MG63 (cell line): ENCODE data around the gene HLCS. TPM values are rescaled to one million over a fixed set of nuclear protein-coding genes. Genes with fewer than 3 reads are reported as not detected.
A peak's percentile ranks its signal among the peaks of the same experiment; 100 is the strongest.
"Not testable (repeated sequence)": the region's sequence is repeated elsewhere in the genome, so short reads cannot be mapped to it uniquely, and the experiment has no call there.

ENCODE experiments used
- DNase-seq: peaks from one replicate; pipeline ENCODE4 v3.0.0-alpha.2; 2020
- H3K27me3 ChIP-seq: fragments of 250-450 bp; sonication (Bioruptor Pico); 2 replicates; pipeline ENCODE4 v1.5.1; 2020; ENCODE audit warnings: mild to moderate bottlenecking, moderate library complexity
- H3K36me3 ChIP-seq: fragments of 250-450 bp; sonication (Bioruptor Pico); 2 replicates; pipeline ENCODE4 v1.5.1; 2020; ENCODE audit warnings: mild to moderate bottlenecking, moderate library complexity
- H3K4me3 ChIP-seq: fragments of 250-450 bp; sonication (Bioruptor Pico); 2 replicates; pipeline ENCODE4 v1.5.1; 2020; ENCODE audit warnings: mild to moderate bottlenecking, moderate library complexity
- H3K9me3 ChIP-seq: fragments of 250-450 bp; sonication (Bioruptor Pico); 2 replicates; pipeline ENCODE4 v1.5.1; 2020; ENCODE audit warnings: mild to moderate bottlenecking, moderate library complexity
- total RNA-seq: library from RNA; depleted of rRNA; stranded (reverse); fragments of >200 nt; shearing (Covaris generic); gene quantifications from 2 replicates; pipeline ENCODE4 v1.2.3, GENCODE V29; 2014; ENCODE audit warnings: low replicate concordance

Gene HLCS
- total RNA-seq, 1 experiment from 2014 or later, result 5.2 TPM

DNA sequence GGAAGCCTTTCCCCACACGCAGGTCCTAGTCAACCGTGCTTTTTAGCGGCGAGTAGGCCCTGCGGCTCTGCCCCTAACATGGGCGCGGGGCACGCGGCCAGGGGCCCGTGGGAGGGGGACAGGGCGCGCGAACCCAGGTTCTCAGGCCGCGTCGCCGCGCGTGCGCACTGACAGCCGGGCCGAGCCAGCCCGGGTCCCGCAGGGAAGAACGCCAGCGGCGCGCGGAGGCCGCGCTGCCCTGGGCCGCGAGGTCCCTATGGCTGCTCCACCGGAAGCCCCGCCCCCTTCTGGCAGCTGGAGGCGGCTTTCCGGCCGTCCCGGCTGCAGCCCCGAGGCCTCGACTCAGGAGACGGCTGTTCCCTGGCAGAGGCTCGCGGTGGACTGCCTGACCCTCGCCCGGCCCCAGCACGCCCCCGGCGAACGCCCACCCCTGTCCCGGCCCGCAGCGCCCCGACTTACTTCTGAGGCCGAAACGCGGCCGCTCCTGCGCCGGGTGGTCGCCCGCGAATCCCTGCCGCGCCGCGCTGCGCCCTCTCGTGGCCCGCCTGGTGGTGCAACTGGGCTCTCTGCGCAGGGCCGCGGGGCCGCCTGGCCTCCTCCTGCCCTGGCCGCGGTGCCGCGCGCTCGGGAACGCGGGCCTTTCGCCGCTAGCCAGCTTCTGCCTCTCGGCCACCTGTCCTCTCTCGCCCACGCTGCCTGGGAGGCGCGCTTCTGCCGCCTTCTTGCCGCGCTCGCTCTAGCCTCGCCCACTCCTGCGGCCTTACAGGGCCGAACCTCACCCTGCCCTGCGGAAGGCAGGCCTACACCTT lies 23.4 kb upstream of the HLCS start:
- peak; percentile 95 for DNase-seq
- Histone ChIP-seq H3K4me3 (peak overlapping the region; percentile 73), H3K36me3 (no peaks in the 10 kb centered on the region), H3K9me3 (no peaks in the 10 kb centered on the region), H3K27me3 (no peaks in the 10 kb centered on the region)

DNA sequence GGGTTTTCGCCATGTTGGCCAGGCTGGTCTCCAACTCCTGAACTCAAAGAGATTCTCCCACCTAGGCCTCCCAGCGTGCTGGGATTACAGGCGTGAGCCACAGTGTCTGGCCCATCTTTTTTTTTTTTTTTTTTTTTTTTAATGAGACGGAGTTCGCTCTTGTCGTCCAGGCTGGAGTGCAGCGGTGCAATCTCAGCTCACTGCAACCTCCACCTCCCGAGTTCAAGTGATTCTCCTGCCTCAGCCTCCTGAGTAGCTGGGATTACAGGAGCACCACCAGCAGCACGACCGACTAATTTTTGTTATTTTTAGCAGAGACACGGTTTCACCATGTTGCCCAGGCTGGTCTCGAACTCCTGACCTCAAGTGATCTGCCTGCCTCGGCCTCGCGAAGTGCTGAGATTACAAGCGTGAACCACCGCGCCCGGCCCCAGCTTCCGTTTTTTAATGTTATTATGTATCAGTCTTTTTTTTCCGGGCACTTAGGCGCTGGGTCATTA lies 22.8 kb upstream of the HLCS start:
- H3K27me3 ChIP-seq, DNase-seq, H3K36me3 ChIP-seq, H3K9me3 ChIP-seq: not testable (repeated sequence)
- H3K4me3 ChIP-seq, result peak overlapping the region; percentile 73

DNA sequence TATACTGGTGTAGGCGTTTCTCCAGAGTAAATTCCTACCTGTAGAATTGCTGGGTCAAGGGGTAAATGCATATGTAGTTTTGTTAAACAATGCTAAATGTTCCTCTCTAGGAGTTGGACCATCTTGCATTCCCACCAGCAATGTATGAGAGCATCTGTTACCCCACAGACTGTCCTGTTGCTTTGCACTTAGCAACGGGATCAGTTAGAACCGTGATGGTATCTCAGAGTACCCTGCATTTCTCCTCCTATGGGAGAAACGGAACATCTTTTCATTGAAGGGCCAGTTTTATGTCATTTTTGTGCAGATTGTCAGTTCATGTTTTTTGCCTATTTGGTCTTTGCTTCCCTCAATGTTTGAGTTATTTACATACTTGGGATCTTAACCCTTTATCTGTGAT lies 22.1 kb upstream of the HLCS start:
- H3K4me3 ChIP-seq, result no peak overlapping the region
- no peak for DNase-seq

GRCh38 chr21:36987845-36988244 lies 21.4 kb upstream of the HLCS start:
- no peaks in the 10 kb centered on the region for H3K9me3 ChIP-seq
- DNase-seq, result no peak
- H3K4me3 ChIP-seq, result no peak overlapping the region
- H3K27me3 ChIP-seq, result no peaks in the 10 kb centered on the region
- no peaks in the 10 kb centered on the region for H3K36me3 ChIP-seq

More for the DNA sequence above, 22.1 kb upstream of the HLCS start:
- Histone ChIP-seq H3K9me3 (no peaks in the 10 kb centered on the region), H3K36me3 (no peaks in the 10 kb centered on the region), H3K27me3 (no peaks in the 10 kb centered on the region)

DNA sequence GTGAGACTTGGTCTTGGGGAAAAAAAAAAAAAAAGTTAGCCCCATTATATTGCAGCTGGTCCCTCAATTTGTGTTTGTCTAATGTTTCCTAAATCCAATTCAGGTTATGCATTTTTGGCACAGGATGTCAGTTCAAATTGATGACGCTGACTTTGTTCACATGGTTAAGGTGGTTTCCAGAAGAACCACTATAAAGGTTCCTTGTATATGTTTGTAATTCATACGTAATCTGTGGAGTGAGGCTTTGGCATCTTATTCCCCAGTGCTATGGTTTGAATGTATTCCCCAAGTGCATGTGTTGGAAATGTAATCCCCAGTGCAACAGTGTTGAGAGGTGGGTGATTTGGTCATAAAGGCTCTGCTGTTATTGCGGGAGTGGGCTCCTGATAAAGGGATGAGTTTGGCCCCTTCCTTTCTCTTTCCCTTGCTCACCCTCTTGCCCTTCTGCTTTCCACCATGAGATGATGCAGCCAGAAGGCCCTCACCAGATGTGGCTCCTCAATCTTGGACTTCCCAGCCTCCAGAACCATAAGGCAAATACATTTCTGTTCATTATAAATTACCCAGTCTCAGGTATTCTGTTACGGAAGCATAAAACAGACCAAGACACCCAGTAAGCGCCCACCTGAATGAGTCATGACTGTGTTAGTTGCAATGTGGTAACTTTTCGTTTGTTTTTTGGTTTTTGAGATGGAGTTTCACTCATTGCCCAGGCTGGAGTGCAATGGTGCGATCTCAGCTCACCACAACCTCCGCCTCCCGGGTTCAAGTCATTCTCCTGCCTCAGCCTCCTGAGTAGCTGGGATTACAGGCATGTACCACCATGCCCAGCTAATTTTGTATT lies 19.5 kb upstream of the HLCS start:
- Histone ChIP-seq H3K36me3 (no peaks in the 10 kb centered on the region), H3K9me3 (no peaks in the 10 kb centered on the region), H3K27me3 (no peaks in the 10 kb centered on the region), H3K4me3 (no peak overlapping the region)
- DNase-seq, result no peak

DNA sequence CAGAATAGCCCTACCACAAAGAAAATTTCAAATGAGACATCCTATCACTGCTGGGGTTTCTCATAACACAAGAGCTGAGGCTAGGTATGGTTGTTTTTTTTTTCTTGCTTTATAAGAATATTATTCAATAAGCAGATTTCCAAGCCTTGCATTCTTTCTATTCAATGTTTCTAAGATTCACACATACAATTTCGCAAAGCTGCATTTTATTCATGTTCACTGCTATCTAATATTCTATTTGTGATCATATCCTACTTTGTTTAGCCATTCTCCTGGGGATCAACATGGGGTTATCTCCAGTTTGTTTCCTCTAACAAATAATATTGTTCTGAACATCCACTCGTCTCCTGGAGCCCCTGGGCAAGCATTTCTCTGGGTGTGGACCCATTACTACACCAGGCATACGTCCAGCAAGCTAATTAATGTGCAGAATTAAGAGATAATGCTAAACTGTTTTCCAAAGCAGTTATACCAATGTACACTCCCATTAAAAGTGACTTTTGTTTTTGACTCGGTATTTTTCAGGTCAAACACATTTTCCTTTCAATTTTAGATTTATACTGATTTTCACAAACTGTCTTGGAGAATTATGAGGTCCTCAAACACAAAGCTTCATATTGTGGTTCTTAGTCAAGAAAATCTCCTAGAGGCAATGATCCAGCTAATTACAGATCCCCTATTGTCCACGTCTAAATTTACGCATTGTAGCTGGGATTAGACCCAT lies 15.7 kb upstream of the HLCS start:
- H3K9me3 ChIP-seq, result no peaks in the 10 kb centered on the region
- H3K4me3 ChIP-seq, result no peak overlapping the region
- no peak for DNase-seq
- no peaks in the 10 kb centered on the region for H3K27me3 ChIP-seq
- H3K36me3 ChIP-seq, result no peaks in the 10 kb centered on the region

GRCh38 chr21:36981049-36981391 lies 14.6 kb upstream of the HLCS start:
- no peaks in the 10 kb centered on the region for H3K9me3 ChIP-seq
- no peaks in the 10 kb centered on the region for H3K27me3 ChIP-seq
- no peaks in the 10 kb centered on the region for H3K36me3 ChIP-seq
- no peak for DNase-seq
- H3K4me3 ChIP-seq, result no peak overlapping the region

- no peak overlapping the region for H3K4me3 ChIP-seq
- DNase-seq, result no peak
Measured at GRCh38 chr21:36980280-36981048, 14.0 kb upstream of the HLCS start.

GRCh38 chr21:36976882-36977651 lies 10.6 kb upstream of the HLCS start:
- Histone ChIP-seq H3K36me3 (no peaks in the 10 kb centered on the region), H3K4me3 (no peak overlapping the region), H3K9me3 (no peaks in the 10 kb centered on the region), H3K27me3 (no peaks in the 10 kb centered on the region)
- peak; percentile 26 for DNase-seq

More at GRCh38 chr21:36980280-36981048, 14.0 kb upstream of the HLCS start:
- Histone ChIP-seq H3K9me3 (no peaks in the 10 kb centered on the region), H3K36me3 (no peaks in the 10 kb centered on the region), H3K27me3 (no peaks in the 10 kb centered on the region)

DNA sequence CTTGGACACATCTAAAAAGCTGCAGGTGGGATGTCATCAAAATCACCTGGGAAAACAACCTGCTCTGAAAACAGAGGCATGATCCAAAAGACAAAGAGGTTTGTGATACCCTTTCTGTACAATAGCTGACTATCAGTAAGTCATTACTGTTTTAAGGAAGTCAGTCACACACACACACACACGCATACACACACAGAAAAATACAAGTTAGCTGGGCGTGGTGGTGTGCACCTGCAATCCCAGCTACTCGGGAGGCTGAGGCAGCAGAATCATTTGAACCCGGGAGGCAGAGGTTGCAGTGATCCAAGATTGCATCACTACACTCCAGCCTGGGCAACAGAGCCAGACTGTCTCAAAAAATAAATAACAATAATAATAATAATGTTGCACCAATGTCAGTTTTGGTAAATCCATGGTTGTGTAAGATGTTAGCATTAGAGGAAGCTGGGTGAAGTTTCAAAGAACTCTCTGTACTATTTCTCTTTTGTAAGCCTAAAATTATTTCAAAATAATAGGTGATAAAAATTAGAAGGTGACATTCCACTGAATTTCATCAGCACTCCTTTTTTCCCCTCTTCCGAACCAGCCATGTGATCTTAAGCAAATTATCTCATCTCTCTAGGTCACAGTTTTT lies 9.9 kb upstream of the HLCS start:
- Histone ChIP-seq H3K27me3 (no peaks in the 10 kb centered on the region), H3K36me3 (no peaks in the 10 kb centered on the region), H3K9me3 (no peaks in the 10 kb centered on the region), H3K4me3 (no peak overlapping the region)
- DNase-seq, result no peak

- Histone ChIP-seq H3K27me3 (no peaks in the 10 kb centered on the region), H3K4me3 (no peak overlapping the region), H3K36me3 (no peaks in the 10 kb centered on the region), H3K9me3 (no peaks in the 10 kb centered on the region)
- no peak for DNase-seq
Measured at GRCh38 chr21:36974851-36975192, 8.4 kb upstream of the HLCS start.

GRCh38 chr21:36973986-36974850 lies 7.7 kb upstream of the HLCS start:
- H3K27me3 ChIP-seq, result no peaks in the 10 kb centered on the region
- no peaks in the 10 kb centered on the region for H3K9me3 ChIP-seq
- no peaks in the 10 kb centered on the region for H3K36me3 ChIP-seq
- H3K4me3 ChIP-seq, result no peak overlapping the region
- DNase-seq, result no peak

- no peak overlapping the region for H3K4me3 ChIP-seq
- peaks cover 6% of the 10 kb centered on the region; the same call in 1 of the 2 replicates for H3K36me3 ChIP-seq
- no peaks in the 10 kb centered on the region for H3K27me3 ChIP-seq
- H3K9me3 ChIP-seq, result no peaks in the 10 kb centered on the region
- DNase-seq, result no peak
Measured at GRCh38 chr21:36968976-36969375, 2.5 kb upstream of the HLCS start.

- H3K4me3 ChIP-seq, result no peak overlapping the region
- H3K9me3 ChIP-seq, result no peaks in the 10 kb centered on the region
- no peak for DNase-seq
- H3K27me3 ChIP-seq, result no peaks in the 10 kb centered on the region
- peaks cover 6% of the 10 kb centered on the region; the same call in 1 of the 2 replicates for H3K36me3 ChIP-seq
Measured at GRCh38 chr21:36968414-36968813, 1.9 kb upstream of the HLCS start.
